GM15510 (cell line): ENCODE measurements around the gene AKAP13.

Source experiments
- POLR2A ChIP-seq: IDR thresholded peaks from 3 replicates; pipeline ENCODE4 v1.6.1; 2011; ENCODE audit warnings: borderline replicate concordance; ENCODE audit not compliant: insufficient read length; ENCODE audit errors: extremely low read depth

AKAP13 gene

DNA sequence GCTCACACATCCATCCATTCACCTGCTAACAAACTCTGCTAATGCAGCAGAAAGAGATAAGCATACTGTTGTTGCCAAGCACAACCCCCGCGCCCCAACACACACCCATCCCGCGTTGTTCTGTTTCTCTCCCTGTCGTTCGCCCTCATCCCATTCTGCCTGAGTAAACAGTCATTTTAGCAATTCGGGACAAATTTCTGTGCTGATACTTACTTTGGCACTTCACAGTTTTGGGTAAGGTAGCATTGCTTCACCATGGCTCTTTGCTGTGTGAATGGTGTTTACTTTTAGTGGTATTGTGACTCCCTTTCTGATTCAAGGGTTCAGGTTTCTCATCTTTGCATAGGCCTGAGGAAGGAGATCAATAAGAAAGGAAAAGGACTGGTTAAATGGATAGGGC lies 149.7 kb downstream of the AKAP13 start:
- TF ChIP-seq POLR2A: no peak

DNA sequence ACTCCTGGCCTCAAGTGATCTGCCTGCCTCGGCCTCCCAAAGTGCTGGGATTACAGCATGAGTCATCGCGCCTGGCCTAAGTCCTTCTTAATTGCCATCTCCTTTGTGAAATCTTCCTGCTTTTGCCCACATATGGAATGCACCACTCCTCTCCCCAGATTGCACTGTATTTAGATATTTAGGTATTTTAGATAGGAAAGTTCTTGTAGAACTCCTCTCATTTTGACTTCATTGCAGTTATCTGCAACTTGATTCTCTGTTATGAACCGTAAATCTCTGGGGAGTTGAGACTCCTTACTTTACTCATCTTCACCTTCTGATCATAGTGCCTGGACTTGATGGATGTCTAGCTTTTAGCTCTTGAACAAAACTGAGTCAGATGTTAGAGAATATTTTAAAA lies 150.7 kb downstream of the AKAP13 start:
- TF ChIP-seq POLR2A: no peak

DNA sequence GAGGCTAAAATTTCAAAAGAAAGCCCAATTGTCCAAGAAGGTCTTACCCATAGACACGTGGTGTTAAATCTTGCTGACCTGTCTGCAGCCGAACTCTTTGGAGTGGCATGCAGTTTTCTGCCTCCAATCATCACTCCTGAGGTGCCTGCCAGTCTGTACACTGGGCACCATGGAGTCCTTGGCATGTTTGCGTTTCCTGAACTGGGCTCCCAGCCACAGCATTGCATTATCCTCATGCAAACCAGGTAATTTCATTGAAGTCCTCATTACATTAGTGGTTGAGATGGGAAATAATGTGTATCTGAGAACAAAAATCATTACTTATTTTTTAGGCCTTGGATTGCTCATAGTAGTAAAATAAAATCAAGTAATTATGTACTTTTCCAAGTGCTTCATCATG lies 152.3 kb downstream of the AKAP13 start:
- no peak for TF ChIP-seq POLR2A

DNA sequence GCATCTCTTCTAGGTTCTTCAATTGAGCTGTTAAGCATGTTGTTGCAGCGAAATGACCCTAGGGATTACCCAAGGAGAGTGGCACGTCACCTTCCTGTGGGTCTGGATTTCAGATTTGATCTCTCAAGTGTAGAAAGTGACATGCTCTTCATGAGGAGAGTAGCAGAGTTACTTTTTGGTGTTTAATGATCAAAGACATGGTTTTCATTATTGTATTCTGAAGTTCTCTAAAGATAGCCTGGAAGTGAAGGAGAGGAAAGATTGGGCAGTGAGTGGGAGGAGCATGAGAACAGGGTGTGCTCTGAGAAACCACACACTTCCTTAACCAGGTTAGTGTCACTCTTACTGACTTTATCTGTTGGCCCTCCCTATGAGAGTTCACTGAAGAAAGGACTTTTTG lies 153.6 kb downstream of the AKAP13 start:
- no peak for TF ChIP-seq POLR2A

DNA sequence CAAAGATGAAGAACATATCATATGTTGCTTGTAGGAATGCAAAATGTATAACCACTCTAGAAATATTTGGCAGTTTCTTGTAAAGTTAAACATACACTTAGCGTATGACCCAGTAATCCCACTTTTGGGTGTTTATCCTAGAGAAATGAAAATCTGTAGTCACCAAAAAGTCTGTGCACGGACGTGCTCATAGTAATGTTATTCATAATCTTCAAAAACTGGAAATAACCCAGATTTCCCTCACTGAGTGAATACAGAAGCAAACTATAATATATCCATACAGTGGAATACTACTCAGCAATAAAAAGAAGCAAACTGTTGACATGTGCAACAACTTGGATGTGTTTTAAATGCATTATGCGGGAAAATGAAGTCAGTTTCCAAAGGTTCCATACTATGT lies 155.9 kb downstream of the AKAP13 start:
- TF ChIP-seq POLR2A: no peak

DNA sequence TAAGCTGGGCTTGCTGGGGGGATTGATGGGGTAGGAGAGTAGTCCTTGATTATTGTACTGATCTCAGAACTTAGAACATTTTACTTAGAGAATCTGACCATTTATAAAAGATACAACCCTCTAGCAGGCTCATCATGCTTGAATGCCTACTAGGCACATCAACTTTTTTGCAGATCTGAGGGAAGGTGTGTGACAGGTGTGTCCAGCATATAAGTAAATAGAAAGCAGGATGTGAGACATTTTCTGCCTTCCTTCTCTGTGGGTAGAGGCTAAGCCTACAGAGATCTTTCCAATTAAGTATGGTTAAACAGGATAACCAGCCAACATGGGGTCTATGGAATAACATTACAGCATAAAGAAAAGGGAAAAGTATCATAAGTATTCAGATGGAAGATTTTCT lies 159.1 kb downstream of the AKAP13 start:
- no peak for TF ChIP-seq POLR2A

DNA sequence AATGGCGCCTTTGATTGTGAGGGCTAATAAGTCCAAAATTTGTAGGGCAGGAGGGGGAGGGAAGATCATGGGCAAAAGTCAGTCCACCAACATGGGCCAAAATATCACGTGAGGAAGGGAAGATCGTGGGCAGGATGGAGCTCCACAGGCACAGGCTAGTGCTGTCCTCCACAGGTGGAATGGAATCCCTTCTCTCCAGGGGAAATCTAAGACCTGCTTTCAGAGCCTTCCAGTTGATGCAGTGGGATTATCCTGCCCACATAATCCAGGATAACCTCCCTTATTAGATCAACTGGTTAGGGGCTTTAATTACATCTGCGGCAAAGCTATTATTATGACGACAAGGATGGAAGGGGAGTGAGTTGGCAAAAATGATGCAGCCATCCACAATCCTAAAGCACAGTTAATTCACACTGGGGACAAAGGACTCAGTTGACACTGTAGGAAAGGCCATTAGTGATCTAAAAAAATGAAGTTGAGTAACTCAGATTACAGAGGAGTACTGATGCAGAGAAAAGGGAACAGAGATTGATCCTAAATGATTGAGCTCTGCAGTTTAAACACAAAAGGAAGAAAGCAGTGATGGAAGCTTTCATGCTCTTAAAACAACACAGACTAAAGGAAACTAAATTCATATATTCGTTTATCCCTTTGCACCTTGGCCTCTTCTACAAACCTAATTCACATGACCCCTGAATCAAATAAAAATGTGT lies 159.8 kb downstream of the AKAP13 start:
- no peak for TF ChIP-seq POLR2A

DNA sequence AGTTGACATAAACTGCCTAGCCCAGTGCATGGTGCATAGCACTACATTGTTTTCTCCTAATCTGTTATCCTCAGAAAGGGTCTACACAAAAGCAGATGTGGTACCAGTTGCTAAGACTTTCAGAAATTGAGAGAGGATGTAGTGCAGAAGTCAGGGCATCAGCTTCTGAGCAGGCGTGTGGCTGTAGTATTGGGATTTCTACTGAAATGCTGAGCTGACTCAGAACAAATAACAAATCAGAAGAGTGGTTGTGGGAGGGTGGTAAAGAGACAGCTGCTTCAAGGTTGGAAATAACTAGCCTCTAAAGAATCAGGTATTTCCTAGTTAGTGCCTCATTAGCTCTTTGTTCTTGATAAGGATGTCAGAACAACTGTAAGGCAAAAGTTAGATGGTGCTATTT lies 161.3 kb downstream of the AKAP13 start:
- no peak for TF ChIP-seq POLR2A

DNA sequence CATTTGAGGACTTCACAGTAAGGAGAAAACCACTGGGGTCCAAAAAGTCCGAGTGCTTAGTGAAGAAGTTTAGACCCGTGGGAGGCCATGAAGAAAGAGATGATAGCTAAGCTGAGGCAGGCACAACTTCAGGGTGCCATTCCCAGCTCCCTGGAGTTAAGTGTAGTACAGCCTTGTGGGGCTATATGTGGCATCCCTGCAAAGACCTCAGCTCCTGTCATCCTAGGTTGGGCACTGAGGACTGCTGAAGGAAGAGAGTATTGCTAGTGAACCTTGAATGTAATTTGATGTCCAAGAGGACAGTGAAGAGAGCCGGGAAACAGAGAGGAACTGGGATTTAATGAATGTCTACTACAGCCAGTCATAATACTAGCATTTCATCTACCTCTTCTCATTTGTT lies 162.1 kb downstream of the AKAP13 start:
- TF ChIP-seq POLR2A: no peak

DNA sequence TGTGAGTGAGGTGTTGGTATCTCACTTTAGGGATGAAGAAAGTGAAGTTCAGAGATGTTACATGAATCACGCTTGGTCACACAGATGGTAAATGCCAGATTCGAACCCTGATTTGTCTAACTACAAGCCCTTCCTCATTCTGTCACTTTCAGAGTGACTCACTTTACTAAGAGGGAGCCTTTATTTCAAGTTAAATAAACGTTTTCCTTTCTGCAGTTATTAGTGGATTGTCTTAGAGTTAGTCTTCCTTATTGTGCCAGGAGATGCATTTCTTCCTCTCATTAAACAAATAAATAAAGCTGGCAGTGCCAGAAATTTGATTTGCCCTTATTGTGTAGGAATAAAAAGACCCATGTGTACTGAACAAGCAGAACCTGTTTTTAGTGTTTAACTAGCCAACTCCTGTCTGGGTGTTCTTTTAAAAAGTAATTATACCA lies 162.5 kb downstream of the AKAP13 start:
- no peak for TF ChIP-seq POLR2A

DNA sequence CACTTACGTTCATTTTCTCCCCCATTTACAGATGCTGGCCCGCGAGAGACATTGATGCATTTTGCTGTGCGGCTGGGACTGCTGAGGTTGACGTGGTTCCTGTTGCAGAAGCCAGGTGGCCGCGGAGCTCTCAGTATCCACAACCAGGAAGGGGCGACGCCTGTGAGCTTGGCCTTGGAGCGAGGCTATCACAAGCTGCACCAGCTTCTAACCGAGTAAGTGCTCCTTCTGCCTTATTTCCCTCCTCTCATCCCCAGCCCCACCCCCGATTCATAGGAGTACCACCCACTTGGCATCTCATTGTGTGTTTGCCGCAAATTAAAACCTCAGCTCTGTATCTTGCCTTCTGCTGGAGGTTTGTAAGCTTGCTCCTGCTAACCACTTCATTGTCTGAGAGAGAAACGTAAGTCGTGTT lies 163.3 kb downstream of the AKAP13 start:
- TF ChIP-seq POLR2A: no peak

DNA sequence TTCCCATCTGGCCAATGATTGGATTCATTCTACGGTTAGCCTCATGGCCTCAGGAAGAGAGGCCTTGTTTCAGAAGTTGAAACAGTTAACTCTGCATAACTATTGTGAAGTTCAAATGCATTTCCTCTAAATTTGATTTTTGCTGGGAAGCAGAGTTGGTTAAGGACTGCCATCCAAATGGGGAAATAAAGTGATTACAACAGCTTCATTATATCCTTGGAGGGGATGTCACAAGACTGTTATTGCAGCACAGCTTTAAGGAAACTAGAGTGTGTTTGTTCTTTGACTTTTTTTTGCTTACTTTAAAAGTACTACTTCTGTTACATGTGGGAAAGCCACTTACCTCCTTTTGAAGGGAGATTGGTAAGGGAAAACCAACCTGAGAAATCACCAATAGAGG lies 164.8 kb downstream of the AKAP13 start:
- TF ChIP-seq POLR2A: no peak

DNA sequence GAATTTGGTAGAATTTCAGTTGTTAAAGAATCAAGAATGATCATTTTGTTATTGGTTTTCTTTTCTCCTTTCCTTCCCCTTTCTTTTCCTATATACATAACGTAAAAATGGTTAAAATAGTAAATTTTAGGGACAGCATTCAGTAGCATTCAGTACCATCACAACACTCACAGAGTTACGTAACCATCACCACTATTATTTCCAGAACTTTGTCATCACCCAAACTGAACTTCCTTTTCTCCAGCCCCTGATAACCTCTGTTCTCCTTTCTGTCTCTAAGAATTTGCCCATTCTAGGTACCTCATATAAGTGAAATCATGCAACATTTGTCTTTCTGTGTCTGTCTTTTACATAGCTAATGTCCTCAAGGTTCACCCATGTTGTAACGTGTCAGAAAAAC lies 165.3 kb downstream of the AKAP13 start:
- TF ChIP-seq POLR2A: no peak

DNA sequence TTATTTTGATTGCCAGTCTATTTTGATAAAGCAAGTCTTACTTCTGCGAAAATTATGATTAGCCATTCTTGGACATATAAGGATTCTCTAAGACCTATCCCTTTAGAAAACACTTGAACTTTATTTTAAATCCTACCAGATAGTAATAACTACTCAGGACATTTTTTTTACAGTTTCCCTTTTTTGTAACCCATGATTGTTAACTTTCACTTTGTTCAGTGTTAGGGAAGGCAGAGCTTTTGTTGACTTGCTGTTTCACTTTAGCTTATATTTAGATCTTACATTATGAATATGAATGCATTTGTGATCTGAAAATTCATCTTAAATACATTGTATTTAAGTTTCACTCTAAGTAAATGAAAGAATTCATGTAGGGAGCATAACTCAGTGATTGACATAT lies 167.0 kb downstream of the AKAP13 start:
- no peak for TF ChIP-seq POLR2A

DNA sequence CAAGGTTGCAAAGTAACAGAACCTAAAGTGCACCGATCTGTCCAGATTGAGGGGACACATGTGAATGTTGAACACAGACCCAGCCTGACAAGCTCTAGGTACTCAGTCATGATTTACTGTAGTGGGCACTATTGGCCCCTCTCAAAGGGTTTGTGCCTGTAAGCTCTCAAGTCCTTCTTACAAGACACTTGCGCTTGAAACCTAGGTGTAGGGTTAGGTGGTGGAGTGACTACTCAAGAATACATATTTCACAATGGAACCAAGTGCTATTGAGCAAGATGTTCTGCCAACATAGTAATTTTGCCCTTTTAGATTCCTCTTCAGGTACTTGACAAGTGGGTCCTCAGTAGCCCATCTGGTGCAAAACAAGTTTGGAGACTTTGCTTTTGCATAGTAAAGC lies 169.9 kb downstream of the AKAP13 start:
- no peak for TF ChIP-seq POLR2A

DNA sequence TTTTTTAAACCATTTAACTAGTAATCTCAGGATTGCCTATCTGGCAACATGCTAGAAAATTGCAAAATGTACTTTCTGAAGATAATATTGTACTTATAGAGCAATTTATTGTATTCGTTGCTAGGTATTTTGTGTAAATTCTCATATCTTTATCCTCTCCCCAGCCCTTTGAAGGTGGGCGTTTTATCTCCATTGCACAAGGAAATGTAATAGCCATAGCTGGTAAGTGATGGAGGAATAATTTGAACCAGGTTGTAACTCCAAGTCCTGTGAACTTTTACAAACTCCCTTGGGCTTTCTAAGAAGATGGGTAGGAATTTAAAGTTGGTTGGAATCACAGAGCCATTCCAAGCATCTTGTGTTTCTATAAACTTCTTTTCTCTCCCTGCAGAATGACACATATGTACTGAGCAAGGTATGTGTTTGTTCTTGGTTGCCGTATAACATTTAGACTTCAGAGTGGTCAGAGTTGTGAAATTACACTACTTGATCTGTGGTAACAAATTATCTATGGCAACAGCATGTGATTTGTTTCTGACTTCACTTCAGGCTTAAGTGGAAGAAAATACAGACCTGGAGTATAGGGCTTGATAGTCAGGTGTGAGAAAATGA lies 170.9 kb downstream of the AKAP13 start:
- no peak for TF ChIP-seq POLR2A
